GM10248 (cell line): ENCODE measurements around the gene CHRM5.
"Not testable (repeated sequence)": the region's sequence is repeated elsewhere in the genome, so short reads cannot be mapped to it uniquely, and the experiment has no call there.

Source experiments
- CTCF ChIA-PET: fragments of 300-600 bp; sonication (Branson Sonifier 250); formaldehyde crosslinking; extraction: SDS; loops from one replicate; lab custom pipeline; 2021; ENCODE audit warnings: antibody characterized with exemption; lab: Yijun Ruan, JAX
- POLR2A ChIA-PET: fragments of 350-650 bp; sonication (Branson Sonifier 250); formaldehyde crosslinking; extraction: SDS; loops from one replicate; lab custom pipeline; 2020; ENCODE audit warnings: antibody characterized with exemption; lab: Yijun Ruan, JAX
- DNase-seq: peaks from one replicate; pipeline ENCODE4 v3.0.0; 2012; ENCODE audit errors: extremely low spot score
- TF ChIP-seq, protein P1 (sequence below): IDR thresholded peaks from 2 replicates; pipeline ENCODE4 v1.5.1; 2012; ENCODE audit warnings: mild to moderate bottlenecking, low read depth; ENCODE audit errors: extremely low read depth, missing control alignments, control extremely low read depth

The CHRM5 gene

DNA sequence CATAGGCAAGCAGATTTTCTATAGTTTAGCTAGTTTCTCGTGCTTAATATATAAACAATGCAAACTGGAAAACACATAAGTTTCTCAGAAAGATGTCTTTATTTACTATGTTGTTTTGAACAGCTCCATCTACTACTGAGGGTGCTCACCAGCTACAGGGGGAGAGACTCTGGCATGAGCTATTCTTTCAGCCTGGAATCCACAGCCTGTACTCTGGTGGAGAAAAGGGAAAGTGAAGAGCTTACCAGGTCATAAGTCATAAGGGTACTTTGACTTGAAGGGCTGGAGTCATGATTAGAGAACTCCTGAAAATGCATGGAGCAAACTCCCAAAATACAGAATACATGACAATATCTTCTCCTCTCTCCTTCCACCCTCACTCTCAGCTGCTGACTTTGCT lies 75.1 kb downstream of the CHRM5 start:
- ChIA-PET POLR2A (no interaction called here), CTCF (interaction anchor here (0.9 kb wide), 1 partner anchor 20 kb away, joined by 3 read pairs; no protein-coding TSS in a partner anchor)
- DNase-seq: no peak

DNA sequence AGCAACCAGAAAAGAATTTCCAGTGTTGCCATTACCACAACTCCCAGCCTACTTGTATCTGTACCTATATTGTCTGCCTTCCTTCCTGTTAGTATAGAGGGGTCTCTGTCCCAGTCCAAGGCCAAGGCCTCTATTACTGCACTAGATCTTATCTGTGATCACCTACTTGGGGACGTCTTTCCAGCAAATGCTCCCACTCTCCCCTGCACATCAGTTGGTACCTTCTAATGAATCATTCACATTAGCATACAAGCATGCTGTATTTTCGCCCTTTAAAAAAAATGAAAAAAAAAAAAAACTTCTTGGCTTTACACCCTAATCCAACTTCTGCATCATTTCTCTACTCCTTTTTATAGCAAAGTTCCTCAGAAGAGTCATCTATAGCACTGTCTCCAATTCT lies 75.5 kb downstream of the CHRM5 start:
- ChIA-PET CTCF (interaction anchor here (0.9 kb wide), 1 partner anchor 20 kb away, joined by 3 read pairs; no protein-coding TSS in a partner anchor), POLR2A (no interaction called here)
- TF ChIP-seq, protein P1, sequence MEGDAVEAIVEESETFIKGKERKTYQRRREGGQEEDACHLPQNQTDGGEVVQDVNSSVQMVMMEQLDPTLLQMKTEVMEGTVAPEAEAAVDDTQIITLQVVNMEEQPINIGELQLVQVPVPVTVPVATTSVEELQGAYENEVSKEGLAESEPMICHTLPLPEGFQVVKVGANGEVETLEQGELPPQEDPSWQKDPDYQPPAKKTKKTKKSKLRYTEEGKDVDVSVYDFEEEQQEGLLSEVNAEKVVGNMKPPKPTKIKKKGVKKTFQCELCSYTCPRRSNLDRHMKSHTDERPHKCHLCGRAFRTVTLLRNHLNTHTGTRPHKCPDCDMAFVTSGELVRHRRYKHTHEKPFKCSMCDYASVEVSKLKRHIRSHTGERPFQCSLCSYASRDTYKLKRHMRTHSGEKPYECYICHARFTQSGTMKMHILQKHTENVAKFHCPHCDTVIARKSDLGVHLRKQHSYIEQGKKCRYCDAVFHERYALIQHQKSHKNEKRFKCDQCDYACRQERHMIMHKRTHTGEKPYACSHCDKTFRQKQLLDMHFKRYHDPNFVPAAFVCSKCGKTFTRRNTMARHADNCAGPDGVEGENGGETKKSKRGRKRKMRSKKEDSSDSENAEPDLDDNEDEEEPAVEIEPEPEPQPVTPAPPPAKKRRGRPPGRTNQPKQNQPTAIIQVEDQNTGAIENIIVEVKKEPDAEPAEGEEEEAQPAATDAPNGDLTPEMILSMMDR: no peak
- DNase-seq: no peak

More for the DNA sequence above, 75.1 kb downstream of the CHRM5 start:
- TF ChIP-seq, protein P1: no peak

DNA sequence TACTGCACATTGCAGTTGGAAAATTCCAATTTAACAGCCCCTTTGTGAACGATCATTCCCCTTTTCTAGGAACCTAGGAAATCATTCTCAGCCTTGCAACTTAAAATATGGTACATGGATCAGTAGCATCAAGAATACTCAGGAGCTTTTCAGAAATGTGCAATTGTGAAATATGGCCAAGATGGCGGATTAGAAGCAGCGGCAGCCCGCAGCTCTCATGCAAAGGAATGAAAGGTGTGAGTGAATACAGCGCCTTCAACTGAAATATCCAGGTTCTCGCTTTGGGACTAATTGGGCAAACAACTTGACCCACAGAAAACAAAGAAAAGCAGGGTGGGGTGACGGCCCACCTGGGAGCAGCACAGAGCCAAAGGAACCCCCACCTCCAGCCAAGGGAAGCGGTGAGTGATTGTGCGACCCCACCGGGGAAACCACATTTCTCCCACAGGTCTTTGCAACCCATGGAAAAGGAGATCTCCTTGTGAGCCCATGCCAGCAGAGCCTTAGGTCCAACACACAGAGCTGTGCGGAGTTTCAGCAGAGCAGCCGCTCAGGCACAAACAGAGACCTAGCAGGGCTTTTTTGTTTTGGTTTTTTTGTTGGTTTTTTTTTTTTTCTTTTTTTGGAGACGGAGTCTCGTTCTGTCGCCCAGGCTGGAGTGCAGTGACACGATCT lies 78.3 kb downstream of the CHRM5 start:
- ChIA-PET POLR2A (no interaction called here), CTCF (interaction anchor here (1.1 to 1.5 kb wide), 3 partner anchors 10 to 16 kb away, joined by 3 to 5 read pairs (median 3); no protein-coding TSS in a partner anchor)
- TF ChIP-seq, protein P1: no peak
- DNase-seq: no peak

- DNase-seq: no peak
- TF ChIP-seq, protein P1: no peak
- ChIA-PET POLR2A (no interaction called here), CTCF (interaction anchor here (0.7 to 1.3 kb wide), 4 partner anchors 10 to 30 kb away, joined by 3 to 7 read pairs (median 3); no protein-coding TSS in a partner anchor)
Observed at GRCh38 chr15:34047893-34048775, 79.8 kb downstream of the CHRM5 start.

- CTCF ChIA-PET: interaction anchor here (1.5 kb wide), 1 partner anchor 12 kb away, joined by 3 read pairs; no protein-coding TSS in a partner anchor
- TF ChIP-seq, protein P1: no peak
- POLR2A ChIA-PET: no interaction called here
- no peak for DNase-seq
Observed at GRCh38 chr15:34049112-34049511, 80.8 kb downstream of the CHRM5 start.

GRCh38 chr15:34050385-34050784 lies 82.1 kb downstream of the CHRM5 start:
- DNase-seq, POLR2A ChIA-PET: not testable (repeated sequence)
- CTCF ChIA-PET: interaction anchor here (1.5 kb wide), 1 partner anchor 10 kb away, joined by 3 read pairs; no protein-coding TSS in a partner anchor
